Measurements from ENCODE around the gene DLG2. TPM values are rescaled to one million over a fixed set of nuclear protein-coding genes. Genes with fewer than 3 reads are reported as not detected.

DLG2 gene
- total and polyA plus RNA-seq, 4 donors, result 0.30 to 5.5 (median 0.68) TPM

DNA sequence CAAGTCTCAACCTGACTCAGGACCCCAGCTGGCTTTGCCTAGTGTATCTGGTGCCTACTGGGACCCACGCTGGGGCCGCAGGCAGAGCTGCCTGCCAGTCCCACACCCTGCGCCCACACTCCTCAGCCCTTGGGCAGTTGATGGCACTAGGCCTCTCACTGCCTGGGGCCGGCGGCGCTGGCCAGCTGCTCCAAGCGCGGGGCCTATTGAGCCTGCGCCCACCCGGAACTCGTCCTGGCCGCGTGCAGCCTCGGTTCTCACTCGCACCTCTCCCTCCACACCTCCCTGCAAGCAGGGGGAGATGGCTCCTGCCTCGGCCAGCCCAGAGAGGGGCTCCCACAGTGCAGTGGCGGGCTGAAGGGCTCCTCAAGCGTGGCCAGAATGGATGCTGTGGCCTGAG, 1432.4 kb downstream of the DLG2 start:
- no peaks in the 10 kb centered on the region for H3K36me3 ChIP-seq (ENCODE audit: control insufficient read depth in 4 of 4, insufficient read depth in 3 of 4, low read depth in 1 of 4, low read length in 3 of 4)
- no peak for DNase-seq (ENCODE audit: low spot score)
- no peak for TF ChIP-seq YY1 (IDR thresholded peaks at IDR 0.05)
- TF ChIP-seq, protein P1, sequence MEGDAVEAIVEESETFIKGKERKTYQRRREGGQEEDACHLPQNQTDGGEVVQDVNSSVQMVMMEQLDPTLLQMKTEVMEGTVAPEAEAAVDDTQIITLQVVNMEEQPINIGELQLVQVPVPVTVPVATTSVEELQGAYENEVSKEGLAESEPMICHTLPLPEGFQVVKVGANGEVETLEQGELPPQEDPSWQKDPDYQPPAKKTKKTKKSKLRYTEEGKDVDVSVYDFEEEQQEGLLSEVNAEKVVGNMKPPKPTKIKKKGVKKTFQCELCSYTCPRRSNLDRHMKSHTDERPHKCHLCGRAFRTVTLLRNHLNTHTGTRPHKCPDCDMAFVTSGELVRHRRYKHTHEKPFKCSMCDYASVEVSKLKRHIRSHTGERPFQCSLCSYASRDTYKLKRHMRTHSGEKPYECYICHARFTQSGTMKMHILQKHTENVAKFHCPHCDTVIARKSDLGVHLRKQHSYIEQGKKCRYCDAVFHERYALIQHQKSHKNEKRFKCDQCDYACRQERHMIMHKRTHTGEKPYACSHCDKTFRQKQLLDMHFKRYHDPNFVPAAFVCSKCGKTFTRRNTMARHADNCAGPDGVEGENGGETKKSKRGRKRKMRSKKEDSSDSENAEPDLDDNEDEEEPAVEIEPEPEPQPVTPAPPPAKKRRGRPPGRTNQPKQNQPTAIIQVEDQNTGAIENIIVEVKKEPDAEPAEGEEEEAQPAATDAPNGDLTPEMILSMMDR (IDR thresholded peaks at IDR 0.05; ENCODE audit: low read depth, low read length, missing input control), result no peak
- no peak for TF ChIP-seq RXRA (IDR thresholded peaks at IDR 0.05)
- TF ChIP-seq, protein P2, sequence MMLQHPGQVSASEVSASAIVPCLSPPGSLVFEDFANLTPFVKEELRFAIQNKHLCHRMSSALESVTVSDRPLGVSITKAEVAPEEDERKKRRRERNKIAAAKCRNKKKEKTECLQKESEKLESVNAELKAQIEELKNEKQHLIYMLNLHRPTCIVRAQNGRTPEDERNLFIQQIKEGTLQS (IDR thresholded peaks at IDR 0.05), result no peak
- TF ChIP-seq, protein P3, sequence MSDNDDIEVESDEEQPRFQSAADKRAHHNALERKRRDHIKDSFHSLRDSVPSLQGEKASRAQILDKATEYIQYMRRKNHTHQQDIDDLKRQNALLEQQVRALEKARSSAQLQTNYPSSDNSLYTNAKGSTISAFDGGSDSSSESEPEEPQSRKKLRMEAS (IDR thresholded peaks at IDR 0.05), result no peak
- TF ChIP-seq, protein P4, sequence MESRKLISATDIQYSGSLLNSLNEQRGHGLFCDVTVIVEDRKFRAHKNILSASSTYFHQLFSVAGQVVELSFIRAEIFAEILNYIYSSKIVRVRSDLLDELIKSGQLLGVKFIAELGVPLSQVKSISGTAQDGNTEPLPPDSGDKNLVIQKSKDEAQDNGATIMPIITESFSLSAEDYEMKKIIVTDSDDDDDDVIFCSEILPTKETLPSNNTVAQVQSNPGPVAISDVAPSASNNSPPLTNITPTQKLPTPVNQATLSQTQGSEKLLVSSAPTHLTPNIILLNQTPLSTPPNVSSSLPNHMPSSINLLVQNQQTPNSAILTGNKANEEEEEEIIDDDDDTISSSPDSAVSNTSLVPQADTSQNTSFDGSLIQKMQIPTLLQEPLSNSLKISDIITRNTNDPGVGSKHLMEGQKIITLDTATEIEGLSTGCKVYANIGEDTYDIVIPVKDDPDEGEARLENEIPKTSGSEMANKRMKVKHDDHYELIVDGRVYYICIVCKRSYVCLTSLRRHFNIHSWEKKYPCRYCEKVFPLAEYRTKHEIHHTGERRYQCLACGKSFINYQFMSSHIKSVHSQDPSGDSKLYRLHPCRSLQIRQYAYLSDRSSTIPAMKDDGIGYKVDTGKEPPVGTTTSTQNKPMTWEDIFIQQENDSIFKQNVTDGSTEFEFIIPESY (IDR thresholded peaks at IDR 0.05), result no peak
- TF ChIP-seq SP1 (IDR thresholded peaks at IDR 0.05), result no peak
- TF ChIP-seq FOXA2 (IDR thresholded peaks at IDR 0.05), result no peak
- no peak for TF ChIP-seq EGR1 (IDR thresholded peaks at IDR 0.05; ENCODE audit: low read depth in 2 of 2)
- TF ChIP-seq, protein P5, sequence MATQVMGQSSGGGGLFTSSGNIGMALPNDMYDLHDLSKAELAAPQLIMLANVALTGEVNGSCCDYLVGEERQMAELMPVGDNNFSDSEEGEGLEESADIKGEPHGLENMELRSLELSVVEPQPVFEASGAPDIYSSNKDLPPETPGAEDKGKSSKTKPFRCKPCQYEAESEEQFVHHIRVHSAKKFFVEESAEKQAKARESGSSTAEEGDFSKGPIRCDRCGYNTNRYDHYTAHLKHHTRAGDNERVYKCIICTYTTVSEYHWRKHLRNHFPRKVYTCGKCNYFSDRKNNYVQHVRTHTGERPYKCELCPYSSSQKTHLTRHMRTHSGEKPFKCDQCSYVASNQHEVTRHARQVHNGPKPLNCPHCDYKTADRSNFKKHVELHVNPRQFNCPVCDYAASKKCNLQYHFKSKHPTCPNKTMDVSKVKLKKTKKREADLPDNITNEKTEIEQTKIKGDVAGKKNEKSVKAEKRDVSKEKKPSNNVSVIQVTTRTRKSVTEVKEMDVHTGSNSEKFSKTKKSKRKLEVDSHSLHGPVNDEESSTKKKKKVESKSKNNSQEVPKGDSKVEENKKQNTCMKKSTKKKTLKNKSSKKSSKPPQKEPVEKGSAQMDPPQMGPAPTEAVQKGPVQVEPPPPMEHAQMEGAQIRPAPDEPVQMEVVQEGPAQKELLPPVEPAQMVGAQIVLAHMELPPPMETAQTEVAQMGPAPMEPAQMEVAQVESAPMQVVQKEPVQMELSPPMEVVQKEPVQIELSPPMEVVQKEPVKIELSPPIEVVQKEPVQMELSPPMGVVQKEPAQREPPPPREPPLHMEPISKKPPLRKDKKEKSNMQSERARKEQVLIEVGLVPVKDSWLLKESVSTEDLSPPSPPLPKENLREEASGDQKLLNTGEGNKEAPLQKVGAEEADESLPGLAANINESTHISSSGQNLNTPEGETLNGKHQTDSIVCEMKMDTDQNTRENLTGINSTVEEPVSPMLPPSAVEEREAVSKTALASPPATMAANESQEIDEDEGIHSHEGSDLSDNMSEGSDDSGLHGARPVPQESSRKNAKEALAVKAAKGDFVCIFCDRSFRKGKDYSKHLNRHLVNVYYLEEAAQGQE (IDR thresholded peaks at IDR 0.05), result no peak
- TF ChIP-seq JUND (IDR thresholded peaks at IDR 0.05), result no peak
- TF ChIP-seq NR2F2 (IDR thresholded peaks at IDR 0.05), result no peak
- TF ChIP-seq RAD21 (IDR thresholded peaks at IDR 0.05), result no peak
- no peak for TF ChIP-seq HNF4A (conservative IDR thresholded peaks at IDR 0.05)
- no peak for TF ChIP-seq GABPA (IDR thresholded peaks at IDR 0.05 in 1 of 2, conservative IDR thresholded peaks at IDR 0.05 in 1 of 2)
- TF ChIP-seq HNF4G (IDR thresholded peaks at IDR 0.05), result no peak
- TF ChIP-seq TAF1 (conservative IDR thresholded peaks at IDR 0.05), result no peak
- TF ChIP-seq FOXA1 (IDR thresholded peaks at IDR 0.05), result no peak

More for the DNA sequence above, 1432.4 kb downstream of the DLG2 start:
- no peak overlapping the region for H3K9ac ChIP-seq (ENCODE audit: low read depth in 1 of 2, low read length in 2 of 2)
- no peaks in the 10 kb centered on the region for H3K27me3 ChIP-seq (ENCODE audit: control insufficient read depth in 4 of 4, insufficient read depth in 4 of 4, low read length in 3 of 4)
- H3K4me1 ChIP-seq (ENCODE audit: control insufficient read depth in 4 of 4, insufficient read depth in 4 of 4, low read length in 3 of 4), result peaks cover 0 to 6% (median 0%) of the 10 kb centered on the region in 4 donors
- WGBS, result 98% methylated on average over 18 of the region's 18 CpGs
- H3K27ac ChIP-seq (ENCODE audit: low read depth in 1 of 2, low read length in 2 of 2), result no peak overlapping the region
- no peaks in the 10 kb centered on the region for H3K9me3 ChIP-seq (ENCODE audit: control insufficient read depth in 4 of 4, low read length in 3 of 4)
- no peak overlapping the region for H3K4me3 ChIP-seq (ENCODE audit: low read depth in 1 of 3, low read length in 3 of 3)
